SK-N-SH treated with all-trans-retinoic acid at 6 μM for 48 hours (cell line): ENCODE data around the gene ARPC2.
"Not testable (repeated sequence)": the region's sequence is repeated elsewhere in the genome, so short reads cannot be mapped to it uniquely, and the experiment has no call there.

Experiments
- ATAC-seq: fragments of 200-7000 bp; cut with Tn5 transposase; 3 replicates; pipeline ENCODE4 v1.9.1; 2020; ENCODE audit warnings: mild to moderate bottlenecking, moderate library complexity
- ARNTL ChIP-seq: fragments of 450-650 bp; formaldehyde crosslinking; IDR thresholded peaks from 2 replicates; pipeline ENCODE4 v1.5.0; 2020; ENCODE audit warnings: low read depth, mild to moderate bottlenecking, moderate library complexity, borderline replicate concordance
- BACH2 ChIP-seq: fragments of 250-450 bp; sonication (Bioruptor Pico); IDR thresholded peaks from 2 replicates; pipeline ENCODE4 v1.9.0; 2021; ENCODE audit warnings: mild to moderate bottlenecking, borderline replicate concordance
- CSRNP3 ChIP-seq: fragments of 250-450 bp; sonication (Bioruptor Pico); IDR thresholded peaks from 2 replicates; pipeline ENCODE4 v1.5.1; 2021; ENCODE audit warnings: mild to moderate bottlenecking, moderate library complexity
- GLIS3 ChIP-seq: fragments of 250-450 bp; sonication (Bioruptor Pico); IDR thresholded peaks from 2 replicates; pipeline ENCODE4 v1.5.0; 2020; ENCODE audit warnings: mild to moderate bottlenecking, moderate library complexity
- ISL1 ChIP-seq: fragments of 250-450 bp; sonication (Bioruptor Pico); IDR thresholded peaks from 2 replicates; pipeline ENCODE4 v2.1.2; 2022; ENCODE audit warnings: mild to moderate bottlenecking, moderate library complexity
- OSR1 ChIP-seq: fragments of 250-450 bp; sonication (Bioruptor Pico); IDR thresholded peaks from 2 replicates; pipeline ENCODE4 v1.8.0; 2022; ENCODE audit warnings: moderate library complexity, mild to moderate bottlenecking, inconsistent platforms
- PPARA ChIP-seq: fragments of 250-450 bp; sonication (Bioruptor Pico); IDR thresholded peaks from 2 replicates; pipeline ENCODE4 v1.5.0; 2020; ENCODE audit warnings: mild to moderate bottlenecking, borderline replicate concordance
- RARB ChIP-seq: fragments of 250-450 bp; sonication (Bioruptor Pico); IDR thresholded peaks from 2 replicates; pipeline ENCODE4 v1.8.0; 2021; ENCODE audit warnings: mild to moderate bottlenecking, moderate library complexity
- SNAI2 ChIP-seq: fragments of 250-450 bp; sonication (Bioruptor Pico); IDR thresholded peaks from 2 replicates; pipeline ENCODE4 v1.5.0; 2020; ENCODE audit warnings: mild to moderate bottlenecking, moderate library complexity
- TCF4 ChIP-seq: fragments of 250-450 bp; sonication (Bioruptor Pico); IDR thresholded peaks from 2 replicates; pipeline ENCODE4 v1.8.0; 2021; ENCODE audit warnings: mild to moderate bottlenecking, moderate library complexity, borderline replicate concordance
- TOX ChIP-seq: fragments of 250-450 bp; sonication (Bioruptor Pico); IDR thresholded peaks from 2 replicates; pipeline ENCODE4 v1.8.0; 2021; ENCODE audit warnings: mild to moderate bottlenecking, moderate library complexity, borderline replicate concordance
- TSHZ2 ChIP-seq: fragments of 250-450 bp; sonication (Bioruptor Pico); IDR thresholded peaks from 2 replicates; pipeline ENCODE4 v1.5.0; 2020; ENCODE audit warnings: mild to moderate bottlenecking, moderate library complexity
- ZC3H10 ChIP-seq: fragments of 250-450 bp; sonication (Bioruptor Pico); IDR thresholded peaks from 2 replicates; pipeline ENCODE4 v1.5.1; 2021; ENCODE audit warnings: mild to moderate bottlenecking, moderate library complexity
- ZFP3 ChIP-seq: fragments of 250-450 bp; sonication (Bioruptor Pico); IDR thresholded peaks from 2 replicates; pipeline ENCODE4 v1.5.0; 2020; ENCODE audit warnings: mild to moderate bottlenecking, moderate library complexity
- ZFP30 ChIP-seq: fragments of 450-650 bp; formaldehyde crosslinking; IDR thresholded peaks from 2 replicates; pipeline ENCODE4 v1.5.0; 2022; ENCODE audit warnings: mild to moderate bottlenecking, moderate library complexity
- ZNF70 ChIP-seq: fragments of 450-650 bp; formaldehyde crosslinking; IDR thresholded peaks from 2 replicates; pipeline ENCODE4 v1.5.0; 2020; ENCODE audit warnings: mild to moderate bottlenecking, moderate library complexity
- ZNF8 ChIP-seq: fragments of 450-650 bp; formaldehyde crosslinking; IDR thresholded peaks from 2 replicates; pipeline ENCODE4 v1.5.0; 2020; ENCODE audit warnings: mild to moderate bottlenecking, moderate library complexity
- TF ChIP-seq, protein P1 (sequence below): fragments of 250-450 bp; sonication (Bioruptor Pico); IDR thresholded peaks from 2 replicates; pipeline ENCODE4 v1.8.0; 2020; ENCODE audit warnings: mild to moderate bottlenecking, moderate library complexity, borderline replicate concordance
- TF ChIP-seq, protein P2 (sequence below): fragments of 250-450 bp; sonication (Bioruptor Pico); IDR thresholded peaks from 2 replicates; pipeline ENCODE4 v1.8.0; 2021; ENCODE audit warnings: low read depth, mild to moderate bottlenecking, moderate library complexity, borderline replicate concordance

Gene ARPC2

DNA sequence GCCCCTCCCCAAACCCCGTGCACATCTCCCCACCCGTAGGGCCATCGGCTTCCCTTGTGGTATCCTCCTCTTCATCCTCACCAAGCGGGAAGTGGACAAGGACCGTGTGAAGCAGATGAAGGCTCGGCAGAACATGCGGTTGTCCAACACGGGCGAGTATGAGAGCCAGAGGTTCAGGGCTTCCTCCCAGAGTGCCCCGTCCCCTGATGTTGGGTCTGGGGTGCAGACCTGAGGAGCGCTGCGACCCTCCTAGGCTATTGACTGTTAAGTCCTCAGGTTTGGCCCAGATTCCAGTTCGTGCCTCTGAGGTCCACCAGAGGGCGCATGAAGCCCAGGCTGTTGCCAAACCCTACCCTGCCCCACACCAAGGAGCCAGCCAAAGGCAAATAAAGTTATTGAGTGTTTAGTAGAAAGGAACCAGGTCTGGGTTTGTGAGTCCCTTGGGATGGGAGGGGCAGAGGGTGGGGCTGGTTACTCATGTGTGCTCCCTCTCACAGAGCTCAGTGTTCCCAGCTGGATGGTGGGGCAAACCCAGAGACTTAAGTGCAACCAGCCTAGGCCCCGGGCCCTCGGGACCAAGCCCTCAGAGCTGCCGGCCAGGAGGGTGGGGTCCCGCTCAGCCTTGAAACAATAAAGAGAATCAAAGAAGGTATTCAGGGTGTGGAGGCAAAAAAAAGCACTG, 55.7 kb downstream of the ARPC2 start:
- ATAC-seq, result peak; percentile 42
- TF ChIP-seq ISL1 (CRISPR knock-in tag) (no peak), SNAI2 (CRISPR knock-in tag) (no peak), CSRNP3 (no peak), ZNF8 (CRISPR knock-in tag) (no peak), GLIS3 (CRISPR knock-in tag) (no peak), TCF4 (no peak), BACH2 (no peak), TSHZ2 (CRISPR knock-in tag) (no peak), ZNF70 (no peak), ZC3H10 (CRISPR knock-in tag) (no peak), RARB (CRISPR knock-in tag) (no peak), TOX (CRISPR knock-in tag) (no peak), ZFP30 (CRISPR knock-in tag) (no peak)
- TF ChIP-seq, protein P1, sequence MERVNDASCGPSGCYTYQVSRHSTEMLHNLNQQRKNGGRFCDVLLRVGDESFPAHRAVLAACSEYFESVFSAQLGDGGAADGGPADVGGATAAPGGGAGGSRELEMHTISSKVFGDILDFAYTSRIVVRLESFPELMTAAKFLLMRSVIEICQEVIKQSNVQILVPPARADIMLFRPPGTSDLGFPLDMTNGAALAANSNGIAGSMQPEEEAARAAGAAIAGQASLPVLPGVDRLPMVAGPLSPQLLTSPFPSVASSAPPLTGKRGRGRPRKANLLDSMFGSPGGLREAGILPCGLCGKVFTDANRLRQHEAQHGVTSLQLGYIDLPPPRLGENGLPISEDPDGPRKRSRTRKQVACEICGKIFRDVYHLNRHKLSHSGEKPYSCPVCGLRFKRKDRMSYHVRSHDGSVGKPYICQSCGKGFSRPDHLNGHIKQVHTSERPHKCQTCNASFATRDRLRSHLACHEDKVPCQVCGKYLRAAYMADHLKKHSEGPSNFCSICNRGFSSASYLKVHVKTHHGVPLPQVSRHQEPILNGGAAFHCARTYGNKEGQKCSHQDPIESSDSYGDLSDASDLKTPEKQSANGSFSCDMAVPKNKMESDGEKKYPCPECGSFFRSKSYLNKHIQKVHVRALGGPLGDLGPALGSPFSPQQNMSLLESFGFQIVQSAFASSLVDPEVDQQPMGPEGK (CRISPR knock-in tag), result no peak

GRCh38 chr2:218273214-218273907, 56.4 kb downstream of the ARPC2 start:
- ATAC-seq, result not testable (repeated sequence)

DNA sequence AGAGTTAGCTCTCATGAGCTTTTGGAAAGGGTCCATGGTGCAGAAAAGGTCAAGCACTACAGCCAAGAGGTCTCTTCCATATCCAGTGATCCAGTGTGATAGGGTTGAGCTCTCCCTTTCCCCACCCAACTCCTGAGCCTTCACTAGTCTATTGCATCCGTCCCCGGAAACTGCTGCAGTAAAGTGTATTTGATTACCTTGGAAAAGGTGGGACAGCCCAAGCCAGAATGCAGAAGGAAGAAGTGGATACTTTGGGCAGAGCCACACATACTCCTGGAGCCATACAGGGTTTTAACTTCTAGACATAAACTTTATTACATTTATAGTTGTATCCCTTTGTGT, 56.9 kb downstream of the ARPC2 start:
- no peak for TF ChIP-seq SNAI2 (CRISPR knock-in tag)
- no peak for ATAC-seq

DNA sequence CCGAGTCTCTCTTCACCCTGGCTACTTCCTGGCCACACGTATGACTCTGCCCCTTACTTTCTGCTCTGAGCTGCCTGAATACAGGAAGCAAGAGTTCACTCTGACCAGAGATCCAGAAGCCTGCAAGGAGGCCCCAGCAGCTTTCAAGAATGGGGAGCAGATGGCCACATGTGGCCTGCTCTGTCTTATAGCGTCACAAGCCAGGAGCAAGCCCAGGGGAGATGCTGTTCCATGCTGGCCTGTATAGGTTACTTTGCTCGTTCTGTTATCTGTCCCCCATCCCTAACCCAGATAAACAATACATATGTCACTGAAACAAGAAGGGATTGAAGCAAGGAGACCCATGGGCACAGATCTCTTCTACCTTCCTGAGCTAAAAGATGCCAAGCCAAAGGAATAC, 57.6 kb downstream of the ARPC2 start:
- no peak for ATAC-seq
- TF ChIP-seq ZNF8 (CRISPR knock-in tag) (no peak), TSHZ2 (CRISPR knock-in tag) (no peak), OSR1 (CRISPR knock-in tag) (no peak), SNAI2 (CRISPR knock-in tag) (no peak), ISL1 (CRISPR knock-in tag) (no peak), ARNTL (CRISPR knock-in tag) (no peak), PPARA (CRISPR knock-in tag) (no peak), ZC3H10 (CRISPR knock-in tag) (no peak), ZFP30 (CRISPR knock-in tag) (no peak), RARB (CRISPR knock-in tag) (no peak), CSRNP3 (no peak), ZFP3 (CRISPR knock-in tag) (no peak), ZNF70 (no peak)
- TF ChIP-seq, protein P2, sequence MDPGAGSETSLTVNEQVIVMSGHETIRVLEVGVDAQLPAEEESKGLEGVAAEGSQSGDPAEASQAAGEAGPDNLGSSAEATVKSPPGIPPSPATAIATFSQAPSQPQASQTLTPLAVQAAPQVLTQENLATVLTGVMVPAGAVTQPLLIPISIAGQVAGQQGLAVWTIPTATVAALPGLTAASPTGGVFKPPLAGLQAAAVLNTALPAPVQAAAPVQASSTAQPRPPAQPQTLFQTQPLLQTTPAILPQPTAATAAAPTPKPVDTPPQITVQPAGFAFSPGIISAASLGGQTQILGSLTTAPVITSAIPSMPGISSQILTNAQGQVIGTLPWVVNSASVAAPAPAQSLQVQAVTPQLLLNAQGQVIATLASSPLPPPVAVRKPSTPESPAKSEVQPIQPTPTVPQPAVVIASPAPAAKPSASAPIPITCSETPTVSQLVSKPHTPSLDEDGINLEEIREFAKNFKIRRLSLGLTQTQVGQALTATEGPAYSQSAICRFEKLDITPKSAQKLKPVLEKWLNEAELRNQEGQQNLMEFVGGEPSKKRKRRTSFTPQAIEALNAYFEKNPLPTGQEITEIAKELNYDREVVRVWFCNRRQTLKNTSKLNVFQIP (CRISPR knock-in tag), result no peak
- TF ChIP-seq, protein P1 (CRISPR knock-in tag), result no peak
